Endometrial microvascular endothelial cells (primary cell): Measurements from ENCODE around the gene GPR32. TPM values are rescaled to one million over a fixed set of nuclear protein-coding genes. Genes with fewer than 3 reads are reported as not detected.

ENCODE experiments used
- in situ Hi-C: cut with HindIII; loops from 2 replicates; pipeline ENCODE4 v1.10.0; 2017; ENCODE audit warnings: low sequenced_read_pairs, low pct_unique_long_range_greater_than_20kb; ENCODE audit errors: inconsistent ontology term
- total RNA-seq: library from RNA; depleted of rRNA; stranded (reverse); fragments of >200 nt; gene quantifications from one replicate; pipeline ENCODE4 v1.2.3, GENCODE V29; 2015; ENCODE audit errors: inconsistent ontology term

Gene GPR32
- total RNA-seq, 1 donor from 2014 or later, result not detected

GRCh38 chr19:50820086-50820485 is 49.8 kb downstream of the GPR32 start:
- in situ Hi-C loops, result no loop called here

GRCh38 chr19:50820549-50821247 is 50.4 kb downstream of the GPR32 start:
- in situ Hi-C loops, result no loop called here

GRCh38 chr19:50821248-50821612 is 51.0 kb downstream of the GPR32 start:
- in situ Hi-C loops, result no loop called here

Other genes starting within 250 kb of the GPR32 start
- not detected for gene LRRC4B, start 202.0 kb upstream of the GPR32 start, total RNA-seq
- gene SYT3, start 130.6 kb upstream of the GPR32 start, total RNA-seq, result not detected
- gene C19orf81, start 121.0 kb upstream of the GPR32 start, total RNA-seq, result 2.0 TPM
- 0.28 TPM for gene SHANK1, start 50.7 kb upstream of the GPR32 start, total RNA-seq
- 40.0 TPM for gene CLEC11A, start 47.1 kb upstream of the GPR32 start, total RNA-seq
- gene ACP4, start 20.0 kb downstream of the GPR32 start, total RNA-seq, result not detected
- gene KLK1, start 53.3 kb downstream of the GPR32 start, total RNA-seq, result not detected
- gene KLK15, start 63.1 kb downstream of the GPR32 start, total RNA-seq, result not detected
- not detected for gene KLK3, start 84.5 kb downstream of the GPR32 start, total RNA-seq
- gene KLK2, start 103.0 kb downstream of the GPR32 start, total RNA-seq, result not detected
- not detected for gene KLK4, start 140.9 kb downstream of the GPR32 start, total RNA-seq
- not detected for gene KLK5, start 182.6 kb downstream of the GPR32 start, total RNA-seq
- gene KLK6, start 199.1 kb downstream of the GPR32 start, total RNA-seq, result not detected
- gene KLK7, start 213.5 kb downstream of the GPR32 start, total RNA-seq, result not detected
- not detected for gene KLK8, start 231.1 kb downstream of the GPR32 start, total RNA-seq
- not detected for gene KLK10, start 249.2 kb downstream of the GPR32 start, total RNA-seq